Neural progenitor cell (in vitro differentiated cells): ENCODE results near the gene ZNRF4. TPM values are rescaled to one million over a fixed set of nuclear protein-coding genes. Genes with fewer than 3 reads are reported as not detected.

ENCODE experiments used
- DNase-seq: peaks from one replicate; pipeline ENCODE4 v3.0.0-alpha.2; 2016; ENCODE audit warnings: low spot score
- H2AFZ ChIP-seq: fragments of 200-600 bp; sonication (generic); replicated peaks from 2 replicates; pipeline ENCODE4 v1.6.1; 2016; ENCODE audit warnings: antibody characterized with exemption
- H3F3A ChIP-seq: fragments of 200-600 bp; sonication (generic); 2 replicates; pipeline ENCODE4 v1.6.1; 2016; ENCODE audit warnings: antibody characterized with exemption, low read depth
- H3K27ac ChIP-seq: fragments of 200-600 bp; sonication (generic); 2 replicates; pipeline ENCODE4 v1.5.1; 2016; ENCODE audit warnings: mild to moderate bottlenecking
- H3K27me3 ChIP-seq: fragments of 200-600 bp; sonication (generic); 2 replicates; pipeline ENCODE4 v1.6.1; 2016; ENCODE audit warnings: mild to moderate bottlenecking, moderate library complexity
- H3K36me3 ChIP-seq: fragments of 200-600 bp; sonication (generic); 2 replicates; pipeline ENCODE4 v1.5.1; 2016
- H3K4me1 ChIP-seq: fragments of 200-600 bp; sonication (generic); 2 replicates; pipeline ENCODE4 v1.6.1; 2016; ENCODE audit warnings: mixed run types
- H3K4me2 ChIP-seq: fragments of 200-600 bp; sonication (generic); 2 replicates; pipeline ENCODE4 v1.6.1; 2016
- H3K4me3 ChIP-seq: fragments of 200-600 bp; sonication (generic); 2 replicates; pipeline ENCODE4 v1.5.1; 2016
- H3K79me2 ChIP-seq: fragments of 200-600 bp; sonication (generic); 2 replicates; pipeline ENCODE4 v1.6.1; 2016; ENCODE audit warnings: low read depth
- H3K9ac ChIP-seq: fragments of 200-600 bp; sonication (generic); 2 replicates; pipeline ENCODE4 v1.6.1; 2016
- H3K9me3 ChIP-seq: fragments of 200-600 bp; sonication (generic); 2 replicates; pipeline ENCODE4 v1.5.1; 2016; ENCODE audit warnings: low read depth
- H4K20me1 ChIP-seq: fragments of 200-600 bp; sonication (generic); 2 replicates; pipeline ENCODE4 v1.6.1; 2016; ENCODE audit warnings: low read depth
- H3K27ac Mint-ChIP-seq: 3 replicates; pipeline ENCODE4 v1.8.0; 2021; ENCODE audit warnings: mixed read lengths
- H3K27me3 Mint-ChIP-seq: 2 replicates; pipeline ENCODE4 v1.8.0; 2022; ENCODE audit warnings: low read depth, mild to moderate bottlenecking, inconsistent platforms, moderate library complexity, mixed read lengths; ENCODE audit not compliant: insufficient read depth
- H3K36me3 Mint-ChIP-seq: 3 replicates; pipeline ENCODE4 v1.8.0; 2021; ENCODE audit warnings: mixed read lengths
- H3K4me1 Mint-ChIP-seq: 3 replicates; pipeline ENCODE4 v1.8.0; 2021; ENCODE audit warnings: mixed read lengths
- H3K4me3 Mint-ChIP-seq: 3 replicates; pipeline ENCODE4 v1.8.0; 2021; ENCODE audit warnings: mild to moderate bottlenecking, moderate library complexity, mixed read lengths
- H3K9me3 Mint-ChIP-seq: 3 replicates; pipeline ENCODE4 v1.8.0; 2020; ENCODE audit warnings: mixed read lengths
- EZH2 ChIP-seq: fragments of 200-600 bp; sonication (generic); IDR thresholded peaks from 2 replicates; pipeline ENCODE4 v1.6.1; 2017; ENCODE audit warnings: antibody characterized with exemption, mild to moderate bottlenecking, moderate library complexity
- EZH2phosphoT487 ChIP-seq: fragments of 200-600 bp; sonication (generic); IDR thresholded peaks from 2 replicates; pipeline ENCODE4 v1.6.1; 2017; ENCODE audit warnings: antibody characterized with exemption
- total RNA-seq: library from RNA; depleted of rRNA; stranded (reverse); fragments of >200 nt; gene quantifications from 2 replicates; pipeline ENCODE4 v1.2.3, GENCODE V29; 2015; ENCODE audit warnings: low replicate concordance
- TF ChIP-seq, protein P1 (sequence below): fragments of 200-600 bp; sonication (generic); IDR thresholded peaks from 2 replicates; pipeline ENCODE4 v1.5.1; 2017; ENCODE audit warnings: antibody characterized with exemption, mild to moderate bottlenecking

The ZNRF4 gene
- total RNA-seq, 1 donor from 2014 or later: not detected

GRCh38 chr19:5407356-5407755, 47.9 kb upstream of the ZNRF4 start:
- Histone ChIP-seq H3K4me2 (no peak overlapping the region), H4K20me1 (no peaks in the 10 kb centered on the region), H3K9me3 (peaks cover 10% of the 10 kb centered on the region), H3K4me3 (no peak overlapping the region), H3K36me3 (no peaks in the 10 kb centered on the region), H3K79me2 (no peaks in the 10 kb centered on the region), H3K9ac (no peak overlapping the region), H3K27me3 (peaks cover 24% of the 10 kb centered on the region), H2AFZ (no peak overlapping the region), H3F3A (no peaks in the 10 kb centered on the region), H3K4me1 (no peaks in the 10 kb centered on the region), H3K27ac (no peak overlapping the region)
- Mint-ChIP-seq H3K9me3 (peaks cover 10% of the 10 kb centered on the region), H3K27me3 (peaks cover 15% of the 10 kb centered on the region), H3K27ac (peak overlapping the region; percentile 78), H3K4me3 (no peak overlapping the region), H3K4me1 (no peaks in the 10 kb centered on the region), H3K36me3 (no peaks in the 10 kb centered on the region)
- no peak for TF ChIP-seq EZH2phosphoT487
- TF ChIP-seq EZH2: no peak
- TF ChIP-seq, protein P1, sequence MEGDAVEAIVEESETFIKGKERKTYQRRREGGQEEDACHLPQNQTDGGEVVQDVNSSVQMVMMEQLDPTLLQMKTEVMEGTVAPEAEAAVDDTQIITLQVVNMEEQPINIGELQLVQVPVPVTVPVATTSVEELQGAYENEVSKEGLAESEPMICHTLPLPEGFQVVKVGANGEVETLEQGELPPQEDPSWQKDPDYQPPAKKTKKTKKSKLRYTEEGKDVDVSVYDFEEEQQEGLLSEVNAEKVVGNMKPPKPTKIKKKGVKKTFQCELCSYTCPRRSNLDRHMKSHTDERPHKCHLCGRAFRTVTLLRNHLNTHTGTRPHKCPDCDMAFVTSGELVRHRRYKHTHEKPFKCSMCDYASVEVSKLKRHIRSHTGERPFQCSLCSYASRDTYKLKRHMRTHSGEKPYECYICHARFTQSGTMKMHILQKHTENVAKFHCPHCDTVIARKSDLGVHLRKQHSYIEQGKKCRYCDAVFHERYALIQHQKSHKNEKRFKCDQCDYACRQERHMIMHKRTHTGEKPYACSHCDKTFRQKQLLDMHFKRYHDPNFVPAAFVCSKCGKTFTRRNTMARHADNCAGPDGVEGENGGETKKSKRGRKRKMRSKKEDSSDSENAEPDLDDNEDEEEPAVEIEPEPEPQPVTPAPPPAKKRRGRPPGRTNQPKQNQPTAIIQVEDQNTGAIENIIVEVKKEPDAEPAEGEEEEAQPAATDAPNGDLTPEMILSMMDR: no peak
- DNase-seq: peak; percentile 49

DNA sequence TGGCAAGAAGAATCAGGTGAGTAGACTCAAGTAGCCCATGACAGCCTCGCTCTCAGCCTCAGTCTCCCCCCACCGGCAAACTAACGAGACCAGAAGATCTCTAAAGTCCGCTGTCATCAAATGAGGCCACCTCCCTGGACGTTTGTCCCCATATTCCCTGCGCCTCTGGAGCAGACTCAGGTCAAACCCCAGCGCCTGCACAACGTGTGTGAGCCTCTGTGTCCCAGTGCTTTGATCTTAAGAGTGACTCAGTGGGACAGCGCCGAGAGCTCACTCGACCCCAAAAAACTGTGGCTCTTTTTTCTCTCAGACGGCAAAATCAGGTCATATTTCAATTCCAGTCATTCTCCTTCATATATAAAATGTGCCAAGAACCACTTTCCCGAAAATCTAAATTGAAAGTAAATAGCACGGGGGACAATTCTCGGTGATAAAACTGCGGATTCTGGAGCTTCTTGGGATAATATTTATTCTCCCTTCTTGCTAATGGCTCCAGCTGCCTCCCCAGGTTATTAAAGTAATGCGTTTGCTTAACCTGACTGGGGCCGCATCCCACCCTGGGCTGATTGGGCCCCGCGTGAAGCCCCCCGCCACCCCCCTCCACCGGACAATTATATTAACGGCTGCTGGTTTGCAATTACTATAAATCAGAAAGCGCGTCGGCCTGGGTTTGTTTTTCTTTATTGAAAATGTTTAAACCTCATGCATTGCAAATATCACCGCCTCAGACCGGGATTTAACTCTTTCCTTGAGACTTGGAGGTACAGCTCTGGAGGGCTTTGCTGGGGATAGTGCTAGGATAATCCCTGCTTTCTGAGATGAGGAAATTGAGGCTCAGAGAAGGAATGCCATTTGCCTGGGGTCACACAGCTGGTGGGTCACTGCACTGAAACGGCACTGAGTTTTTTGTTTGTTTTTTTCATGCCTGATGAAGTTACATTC, 37.5 kb upstream of the ZNRF4 start:
- Histone ChIP-seq H3K27ac (no peak overlapping the region), H3K4me2 (no peak overlapping the region), H3K9me3 (no peaks in the 10 kb centered on the region), H3K4me1 (peaks cover 15% of the 10 kb centered on the region), H3K4me3 (no peak overlapping the region), H2AFZ (no peak overlapping the region), H4K20me1 (no peaks in the 10 kb centered on the region), H3K27me3 (peaks cover 2% of the 10 kb centered on the region), H3F3A (peaks cover 8% of the 10 kb centered on the region), H3K36me3 (no peaks in the 10 kb centered on the region), H3K79me2 (no peaks in the 10 kb centered on the region), H3K9ac (no peak overlapping the region)
- H3K27me3 Mint-ChIP-seq: peaks cover 26% of the 10 kb centered on the region
- H3K36me3 Mint-ChIP-seq: no peaks in the 10 kb centered on the region
- TF ChIP-seq EZH2 (no peak), EZH2phosphoT487 (no peak)
- TF ChIP-seq, protein P1: no peak
- H3K27ac Mint-ChIP-seq: peak overlapping the region; percentile 74
- H3K4me1 Mint-ChIP-seq: peaks cover 36% of the 10 kb centered on the region
- no peak for DNase-seq
- peak overlapping the region; percentile 58 for H3K4me3 Mint-ChIP-seq
- peaks cover under 1% of the 10 kb centered on the region for H3K9me3 Mint-ChIP-seq

DNA sequence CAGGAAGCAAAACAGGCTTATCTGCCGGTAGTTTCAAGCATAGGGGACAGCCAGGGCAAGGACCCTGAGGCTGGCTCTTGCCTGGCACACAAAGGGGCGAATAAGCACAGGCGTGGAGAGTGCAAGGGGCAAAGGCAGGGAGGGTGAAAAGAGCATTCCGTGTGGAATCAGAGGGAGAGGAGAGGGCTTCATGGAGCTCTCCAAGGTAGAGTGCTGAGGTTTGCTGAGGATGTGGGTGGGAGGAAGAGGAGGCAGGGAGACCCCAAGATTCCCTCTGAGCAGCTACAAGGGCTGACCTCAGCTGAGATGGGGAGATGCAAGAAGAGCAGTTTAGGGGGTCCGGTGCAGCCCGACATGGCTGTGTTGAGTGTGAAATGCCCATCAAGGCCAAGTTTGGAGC, 36.5 kb upstream of the ZNRF4 start:
- Mint-ChIP-seq H3K4me3 (peak overlapping the region; percentile 52), H3K36me3 (no peaks in the 10 kb centered on the region), H3K27me3 (peaks cover 30% of the 10 kb centered on the region), H3K4me1 (peaks cover 36% of the 10 kb centered on the region), H3K9me3 (no peaks in the 10 kb centered on the region), H3K27ac (peak overlapping the region; percentile 11)
- H3K4me3 ChIP-seq: no peak overlapping the region
- peaks cover 2% of the 10 kb centered on the region for H3K27me3 ChIP-seq
- peaks cover 15% of the 10 kb centered on the region for H3K4me1 ChIP-seq
- no peaks in the 10 kb centered on the region for H4K20me1 ChIP-seq
- no peaks in the 10 kb centered on the region for H3K36me3 ChIP-seq
- no peaks in the 10 kb centered on the region for H3K79me2 ChIP-seq
- no peak overlapping the region for H3K27ac ChIP-seq
- TF ChIP-seq EZH2 (no peak), EZH2phosphoT487 (no peak)
- TF ChIP-seq, protein P1: no peak
- no peaks in the 10 kb centered on the region for H3K9me3 ChIP-seq
- no peak overlapping the region for H3K4me2 ChIP-seq
- no peak overlapping the region for H3K9ac ChIP-seq
- no peak for DNase-seq
- no peak overlapping the region for H2AFZ ChIP-seq
- H3F3A ChIP-seq: peaks cover 8% of the 10 kb centered on the region
